Right ventricle myocardium inferior (tissue), 1 donor: Measurements from ENCODE around the gene TRABD2B. TPM values are rescaled to one million over a fixed set of nuclear protein-coding genes. Genes with fewer than 3 reads are reported as not detected.

Experiments
- ATAC-seq: fragments of 200-7000 bp; cut with Tn5 transposase; one replicate; pipeline ENCODE4 v1.9.1; 2020; ENCODE audit warnings: mild to moderate bottlenecking, moderate library complexity
- DNase-seq: peaks from one replicate; pipeline ENCODE4 v3.0.0; 2021; ENCODE audit errors: missing footprints
- intact Hi-C: fragments of 100-400 bp; cut with DNase I; formaldehyde crosslinking; loops from one replicate; pipeline ENCODE4 v1.11.0; 2022
- total RNA-seq: library from RNA; stranded (reverse); fragmentation: NEBNext Ultra II Directional; extraction: Animal tissue kit (Norgen Biotek cat#: 25700); gene quantifications from one replicate; pipeline ENCODE4 v1.2.1, GENCODE V29; 2021
- donor health status: DM: no; HTN: yes; CAD: no; lungs with severe emphysema.

TRABD2B gene
- total RNA-seq, 1 donor from 2014 or later: 0.57 TPM

DNA sequence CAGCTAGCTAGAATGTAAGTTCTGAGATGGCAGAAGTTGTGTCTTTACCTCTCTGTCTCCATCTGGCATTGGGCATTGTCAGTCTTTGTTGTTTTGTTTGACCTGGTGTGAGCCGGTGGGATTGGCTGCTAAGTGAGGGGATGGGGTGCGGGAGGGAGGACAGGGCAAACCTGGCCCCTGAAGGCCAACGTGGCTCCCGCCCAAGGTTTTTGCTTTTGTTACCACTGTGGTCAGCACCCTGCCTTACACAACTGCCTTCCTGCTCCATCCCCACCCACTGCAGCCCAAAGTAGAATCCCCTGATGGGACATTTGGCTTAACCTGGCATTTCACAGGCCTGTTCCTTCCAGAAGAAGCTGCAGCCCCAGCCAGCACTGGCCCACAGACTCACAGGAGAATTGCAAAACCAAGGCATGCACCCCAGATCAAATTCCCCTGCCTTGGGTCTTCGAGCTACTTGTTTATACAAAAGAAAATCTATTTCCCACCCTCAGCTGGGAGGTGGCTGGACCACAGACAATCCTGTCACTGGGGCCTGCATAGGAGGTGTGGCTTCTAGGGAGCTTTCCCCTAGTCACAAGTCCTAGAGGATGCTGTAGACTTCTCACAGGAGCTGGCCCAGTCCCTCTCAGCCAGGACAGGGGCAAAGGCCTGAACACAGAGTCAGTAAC is 147.5 kb downstream of the TRABD2B start:
- DNase-seq (no peak), ATAC-seq (peak; percentile 44)
- intact Hi-C loops: no loop called here

GRCh38 chr1:47849005-47849521 is 148.1 kb downstream of the TRABD2B start:
- intact Hi-C loops: no loop called here
- no peak for ATAC-seq
- no peak for DNase-seq

- intact Hi-C loops: no loop called here
- DNase-seq (no peak), ATAC-seq (no peak)
These were observed 149.4 kb downstream of the TRABD2B start for GRCh38 chr1:47847763-47848162.

DNA sequence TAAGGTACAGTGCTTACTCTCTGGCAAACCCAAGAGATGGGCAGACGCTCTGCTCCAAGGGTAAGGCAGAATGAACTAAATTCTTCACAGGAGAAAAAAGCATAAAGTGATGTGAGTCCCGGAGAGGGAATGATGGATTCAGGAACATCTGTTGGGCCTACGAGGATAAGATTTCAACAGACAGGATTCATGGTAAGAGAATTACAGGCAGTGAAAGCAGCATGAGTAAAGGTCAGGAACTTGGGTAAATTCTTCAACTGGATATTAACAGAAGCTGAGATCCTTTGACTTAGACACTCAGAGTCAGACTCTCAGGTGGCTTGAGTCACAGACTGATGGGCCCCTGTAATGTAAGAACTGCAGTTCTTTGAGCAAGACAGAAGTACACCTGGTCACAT is 152.6 kb downstream of the TRABD2B start:
- no peak for ATAC-seq
- intact Hi-C loops: no loop called here
- DNase-seq: no peak

- no peak for ATAC-seq
- intact Hi-C loops: no loop called here
These were observed 153.2 kb downstream of the TRABD2B start for GRCh38 chr1:47843781-47844557.

DNA sequence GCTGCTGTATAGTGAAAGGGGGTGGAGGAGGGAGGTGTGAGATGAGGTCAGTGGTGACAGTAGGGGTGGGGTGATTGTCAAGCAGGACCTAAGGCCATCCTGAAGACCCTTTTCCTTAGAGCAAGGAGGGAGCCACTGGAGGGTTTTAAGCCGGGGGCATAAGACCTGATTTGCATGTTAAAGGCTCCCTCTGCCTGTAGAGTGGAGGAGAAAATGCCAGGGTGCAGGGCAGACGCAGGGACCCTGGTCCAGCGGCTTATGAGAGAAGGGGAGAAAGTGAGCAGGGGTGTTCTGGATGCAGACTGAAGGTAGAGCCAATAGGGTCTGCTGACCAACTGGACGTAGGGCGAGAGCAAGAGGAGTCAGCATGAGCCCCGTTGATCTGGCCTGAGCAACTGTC is 154.1 kb downstream of the TRABD2B start:
- no peak for DNase-seq
- intact Hi-C loops: no loop called here
- no peak for ATAC-seq

More at GRCh38 chr1:47843781-47844557, 153.2 kb downstream of the TRABD2B start:
- no peak for DNase-seq

GRCh38 chr1:47842228-47842919 is 154.8 kb downstream of the TRABD2B start:
- intact Hi-C loops: no loop called here
- ATAC-seq: no peak
- DNase-seq: no peak

DNA sequence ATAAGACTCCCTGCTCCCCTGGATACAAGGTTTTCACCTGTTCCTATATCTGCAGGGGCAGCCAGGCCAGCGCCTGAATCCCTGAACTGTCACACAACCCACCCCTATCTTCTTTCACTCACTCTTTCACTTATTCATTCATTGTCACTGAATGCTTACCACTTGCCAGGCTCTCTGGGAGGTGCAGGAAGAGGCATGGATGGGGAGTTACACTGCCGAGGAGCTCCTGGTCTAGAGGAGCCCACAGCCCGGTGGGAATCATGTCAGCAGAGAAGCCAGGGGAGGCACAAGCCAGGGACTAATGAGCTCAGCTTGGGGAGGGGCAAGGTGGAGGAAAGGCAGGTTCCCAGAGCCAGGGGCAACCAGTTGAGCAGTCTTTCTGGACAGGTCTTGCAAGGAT is 155.8 kb downstream of the TRABD2B start:
- intact Hi-C loops: no loop called here
- no peak for DNase-seq

GRCh38 chr1:47840393-47841190 is 156.6 kb downstream of the TRABD2B start:
- intact Hi-C loops: no loop called here
- DNase-seq (no peak), ATAC-seq (no peak)

More for the DNA sequence above, 155.8 kb downstream of the TRABD2B start:
- no peak for ATAC-seq

DNA sequence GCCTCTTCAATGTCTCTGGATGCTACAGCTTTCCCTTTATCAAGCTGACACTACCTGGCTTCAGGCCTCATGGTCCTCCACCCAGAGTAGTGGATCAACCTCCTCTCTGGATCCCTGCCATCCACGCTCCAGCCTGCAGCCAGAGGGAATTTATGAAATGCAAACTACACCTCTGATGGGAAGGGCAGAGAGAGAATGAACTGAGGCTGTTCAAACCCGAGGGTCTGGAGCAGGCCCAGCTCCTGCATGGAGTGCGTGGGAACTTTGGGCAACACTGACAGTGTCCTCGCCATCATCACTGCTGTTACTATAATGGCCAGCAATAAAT is 157.8 kb downstream of the TRABD2B start:
- intact Hi-C loops: no loop called here
- DNase-seq (no peak), ATAC-seq (no peak)

DNA sequence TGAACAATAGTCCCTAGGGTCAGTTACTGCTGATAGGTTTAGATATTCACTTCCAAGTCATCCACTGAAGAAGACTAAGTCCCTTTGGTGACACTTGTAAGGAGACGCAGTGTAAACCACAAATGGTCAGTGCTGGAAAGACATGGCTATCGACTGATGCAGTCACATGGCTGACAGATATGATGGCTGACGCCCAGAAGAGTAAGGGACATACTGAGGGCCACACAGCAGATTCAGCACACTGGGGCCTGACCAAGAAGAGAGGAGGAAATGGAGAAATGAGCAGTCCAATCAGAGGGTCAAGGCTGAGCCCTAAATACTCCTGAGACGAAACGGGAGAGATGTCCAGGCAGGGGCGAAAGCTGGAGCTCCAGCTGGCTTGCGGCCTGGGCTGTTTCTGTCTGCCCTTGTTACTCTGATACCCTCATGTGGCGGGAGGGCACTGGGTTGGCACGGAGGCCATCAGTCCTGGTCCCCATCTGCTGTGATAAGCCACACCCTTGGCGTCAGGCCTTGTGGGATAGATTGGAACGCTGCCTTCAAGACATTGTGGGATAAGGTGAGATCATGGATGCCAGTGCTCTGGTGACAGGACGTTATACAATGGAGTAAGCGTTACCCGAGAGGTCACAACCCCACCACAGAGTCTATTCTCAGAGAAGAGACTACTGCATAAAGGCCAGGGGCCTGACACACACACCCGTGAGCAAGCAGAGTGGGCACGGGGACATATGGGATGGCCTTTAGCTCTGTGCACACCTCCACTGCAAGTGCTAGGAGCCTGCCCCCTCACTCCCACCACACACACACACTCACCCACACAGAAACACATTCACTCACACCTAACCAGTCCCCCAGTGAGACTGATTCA is 158.4 kb downstream of the TRABD2B start:
- ATAC-seq (no peak), DNase-seq (no peak)
- intact Hi-C loops: no loop called here

DNA sequence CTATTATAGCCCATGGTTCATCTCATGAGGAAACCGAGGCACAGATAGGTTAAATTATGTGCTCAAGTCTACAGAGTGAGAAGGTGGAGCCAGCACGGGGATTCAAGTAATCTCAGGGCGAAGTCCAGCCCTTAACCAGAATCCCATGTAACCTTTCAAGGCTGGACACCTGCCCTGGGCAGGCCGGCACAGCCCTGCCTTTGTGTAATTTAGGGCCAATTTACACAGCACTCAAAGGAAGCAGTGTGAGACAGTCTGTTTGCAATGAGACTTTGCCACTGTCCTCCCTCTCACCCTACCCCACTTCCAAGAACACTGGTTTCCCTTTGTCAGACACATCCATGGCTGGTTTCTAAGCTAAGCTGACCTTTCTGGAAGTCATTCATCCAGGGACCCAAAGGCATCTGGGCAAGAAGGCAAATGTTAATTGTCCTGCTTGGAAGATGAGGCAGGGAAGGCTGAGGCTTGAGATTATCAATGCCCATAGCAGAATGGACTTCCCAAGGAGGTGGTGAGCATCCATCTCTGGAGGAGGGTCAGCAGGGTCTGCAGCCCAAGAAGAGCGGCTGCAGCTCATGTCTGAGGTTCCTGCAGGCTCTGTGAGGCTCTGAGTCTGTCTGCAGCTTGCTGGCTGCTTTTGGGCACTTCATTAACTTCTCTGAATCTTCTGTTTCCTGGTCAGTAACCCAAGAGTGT is 159.2 kb downstream of the TRABD2B start:
- no peak for DNase-seq
- ATAC-seq: no peak
- intact Hi-C loops: no loop called here

- ATAC-seq (peak; percentile 88), DNase-seq (no peak)
- intact Hi-C loops: no loop called here
These were observed 159.9 kb downstream of the TRABD2B start for GRCh38 chr1:47837056-47837830.

- DNase-seq: no peak
- intact Hi-C loops: no loop called here
- no peak for ATAC-seq
These were observed 161.8 kb downstream of the TRABD2B start for GRCh38 chr1:47835409-47835808.

GRCh38 chr1:47834326-47834725 is 162.9 kb downstream of the TRABD2B start:
- ATAC-seq: no peak
- no peak for DNase-seq
- intact Hi-C loops: no loop called here

DNA sequence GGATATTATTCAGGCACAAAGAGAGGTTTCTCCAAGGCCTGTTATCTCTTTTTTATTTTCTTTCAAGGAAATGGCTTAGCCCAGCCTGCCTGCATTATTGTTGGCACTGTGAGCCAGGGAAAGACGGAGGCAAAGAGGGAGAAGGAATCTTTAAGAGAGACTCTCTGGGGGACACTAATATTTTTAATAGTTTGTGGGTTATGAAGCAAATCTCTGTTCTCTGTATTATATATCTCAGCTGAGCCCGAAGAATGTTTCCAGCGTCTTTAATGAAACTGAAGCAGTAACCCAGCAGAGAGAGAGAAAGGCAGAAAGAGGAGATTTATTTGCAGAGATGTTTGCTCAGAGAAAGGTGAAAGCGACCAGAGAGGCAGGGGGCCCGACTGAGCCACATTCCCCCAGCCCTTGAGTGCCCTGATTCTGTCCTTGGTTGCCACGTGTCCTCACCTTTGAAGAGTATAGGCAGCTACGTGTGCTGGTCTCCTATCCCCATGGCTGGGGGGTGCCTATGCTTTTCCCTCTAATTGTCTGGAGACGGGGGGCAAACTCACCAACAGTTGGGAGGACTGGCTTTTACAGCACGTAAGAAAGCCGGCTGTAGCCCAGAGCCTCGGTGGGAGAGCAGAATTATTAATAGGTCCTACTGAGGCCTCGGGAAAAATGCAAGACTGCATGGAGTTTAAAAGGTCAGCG is 166.4 kb downstream of the TRABD2B start:
- ATAC-seq (no peak), DNase-seq (no peak)
- intact Hi-C loops: no loop called here
